HUES64 (cell line): ENCODE measurements around the gene ATRIP.

ENCODE experiments used
- H3K27ac ChIP-seq: 2 replicates; pipeline ENCODE4 v1.7.0; 2013; ENCODE audit warnings: low read depth, low read length, inconsistent platforms
- H3K27me3 ChIP-seq: 2 replicates; pipeline ENCODE4 v1.6.1; 2013; ENCODE audit warnings: mild to moderate bottlenecking, low read length; ENCODE audit not compliant: insufficient read depth
- H3K36me3 ChIP-seq: 2 replicates; pipeline ENCODE4 v1.6.1; 2013; ENCODE audit warnings: mild to moderate bottlenecking, low read length; ENCODE audit not compliant: insufficient read depth
- H3K4me1 ChIP-seq: 2 replicates; pipeline ENCODE4 v1.6.1; 2013; ENCODE audit warnings: mild to moderate bottlenecking, low read length, moderate library complexity; ENCODE audit not compliant: insufficient read depth
- H3K4me3 ChIP-seq: 2 replicates; pipeline ENCODE4 v1.5.1; 2013; ENCODE audit warnings: mild to moderate bottlenecking, low read length, moderate library complexity
- H3K9ac ChIP-seq: 2 replicates; pipeline ENCODE4 v1.6.1; 2013; ENCODE audit warnings: mild to moderate bottlenecking, low read depth, low read length
- H3K9me3 ChIP-seq: 2 replicates; pipeline ENCODE4 v1.6.1; 2013; ENCODE audit warnings: low read depth, low read length; ENCODE audit not compliant: insufficient read depth
- WGBS: fragments of 150-250, 120-280 bp; methylation state at CpG from one replicate; pipeline ENCODE4 v1.1.7; 2013; ENCODE audit warnings: missing lambda C conversion rate; 5-methylcytosine and 5-hydroxymethylcytosine counted together

The ATRIP gene

DNA sequence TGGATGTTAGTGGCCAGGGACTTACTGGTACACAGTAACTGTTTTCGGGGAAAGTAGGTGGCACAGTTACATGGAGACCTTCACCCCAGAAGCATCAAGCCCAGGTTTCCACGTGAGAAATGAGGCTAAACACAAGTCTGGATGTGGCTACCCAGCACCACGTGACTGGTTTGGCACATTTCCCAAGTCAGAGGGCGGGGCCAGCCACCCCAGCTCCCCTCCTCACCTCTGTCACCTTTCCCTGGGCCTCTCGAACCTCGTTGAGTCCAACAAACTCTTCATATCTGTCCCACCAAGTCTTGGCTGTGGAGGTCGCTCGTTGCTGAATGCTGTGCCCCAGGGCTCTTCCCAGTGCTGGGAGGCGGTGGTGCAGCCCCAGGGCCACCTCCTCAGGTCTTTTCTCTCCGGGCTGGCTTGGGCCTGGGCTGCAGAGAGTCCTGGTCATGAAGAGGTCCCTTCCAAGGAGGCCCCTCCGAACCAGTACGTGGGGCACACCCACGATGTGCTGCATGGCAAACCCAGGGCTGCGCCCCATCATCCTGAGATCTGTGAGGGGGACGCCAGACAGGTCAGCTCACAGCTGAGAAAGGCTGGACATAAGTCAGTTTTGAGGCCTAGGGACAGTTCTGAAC lies 11.8 kb upstream of the ATRIP start:
- WGBS = 92% methylated on average over 15 of the region's 15 CpGs
- no peak overlapping the region for H3K27ac ChIP-seq
- H3K9ac ChIP-seq = no peak overlapping the region
- H3K27me3 ChIP-seq = no peaks in the 10 kb centered on the region
- H3K36me3 ChIP-seq = peaks cover 31% of the 10 kb centered on the region
- no peak overlapping the region for H3K4me3 ChIP-seq
- no peaks in the 10 kb centered on the region for H3K9me3 ChIP-seq
- peaks cover 10% of the 10 kb centered on the region; the same call in 1 of the 2 replicates for H3K4me1 ChIP-seq

DNA sequence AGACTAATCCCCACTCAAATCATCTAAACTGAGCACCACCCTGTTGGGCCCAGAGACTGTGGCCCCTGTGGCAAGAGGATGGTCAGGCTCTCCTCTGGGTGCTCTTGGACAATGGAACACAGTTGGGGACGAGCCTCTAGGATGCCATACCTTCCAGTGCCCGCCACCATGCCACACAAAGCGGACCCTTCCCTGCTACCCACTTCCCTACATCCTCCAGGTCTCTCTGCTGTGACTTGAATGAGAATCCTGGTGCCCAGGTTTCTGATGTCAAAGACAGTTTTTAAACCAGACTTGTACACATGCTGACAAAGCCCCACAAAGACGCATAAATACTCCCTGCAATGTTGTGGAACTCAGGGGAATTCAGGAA lies 11.3 kb upstream of the ATRIP start:
- no peak overlapping the region for H3K27ac ChIP-seq
- H3K9me3 ChIP-seq = no peaks in the 10 kb centered on the region
- no peak overlapping the region for H3K4me3 ChIP-seq
- WGBS = 91% methylated on average over 4 of the region's 4 CpGs
- no peaks in the 10 kb centered on the region for H3K27me3 ChIP-seq
- H3K9ac ChIP-seq = no peak overlapping the region
- peaks cover 9% of the 10 kb centered on the region; the same call in 1 of the 2 replicates for H3K4me1 ChIP-seq
- peaks cover 31% of the 10 kb centered on the region for H3K36me3 ChIP-seq

DNA sequence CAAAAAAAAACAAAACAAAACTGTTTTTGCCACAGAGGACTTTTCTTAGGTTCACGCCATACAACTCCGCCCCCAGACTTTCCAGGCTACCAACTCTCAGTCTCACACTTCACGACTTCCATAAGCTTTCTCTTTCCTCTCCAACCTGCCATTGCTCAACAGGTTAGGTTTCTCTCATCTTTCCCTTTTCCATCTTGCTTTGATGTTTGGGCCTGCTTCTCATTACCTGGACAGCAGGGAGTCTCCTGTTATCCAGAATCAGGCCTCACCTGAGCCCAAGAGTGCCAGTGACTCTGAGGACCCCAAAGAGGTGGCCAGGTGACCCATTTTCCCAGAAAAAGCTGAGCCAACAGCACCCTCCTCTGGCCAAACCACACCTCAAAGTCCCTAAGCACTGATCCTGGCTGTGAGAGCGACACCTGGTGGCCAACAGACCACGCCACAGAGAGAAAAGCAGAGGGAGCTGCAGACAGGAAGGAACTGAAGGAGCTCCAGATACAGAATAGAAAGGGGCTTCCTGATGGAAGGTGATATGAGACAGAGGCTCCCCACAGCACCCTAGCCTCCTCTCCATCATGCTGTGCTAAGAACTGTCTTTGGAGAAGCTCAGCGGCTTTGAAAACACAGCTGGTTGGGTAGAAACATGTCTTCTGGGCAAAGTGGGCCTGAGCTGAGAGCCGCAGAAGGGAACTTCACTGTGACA lies 10.6 kb upstream of the ATRIP start:
- WGBS = 52% methylated on average over 7 of the region's 7 CpGs
- peaks cover 31% of the 10 kb centered on the region for H3K36me3 ChIP-seq
- H3K4me1 ChIP-seq = 0 out of 2 replicates have a peak, but pooled peaks cover 2% of the 10 kb centered on the region
- H3K9me3 ChIP-seq = no peaks in the 10 kb centered on the region
- no peak overlapping the region for H3K9ac ChIP-seq
- no peak overlapping the region for H3K4me3 ChIP-seq
- H3K27ac ChIP-seq = no peak overlapping the region
- H3K27me3 ChIP-seq = no peaks in the 10 kb centered on the region

DNA sequence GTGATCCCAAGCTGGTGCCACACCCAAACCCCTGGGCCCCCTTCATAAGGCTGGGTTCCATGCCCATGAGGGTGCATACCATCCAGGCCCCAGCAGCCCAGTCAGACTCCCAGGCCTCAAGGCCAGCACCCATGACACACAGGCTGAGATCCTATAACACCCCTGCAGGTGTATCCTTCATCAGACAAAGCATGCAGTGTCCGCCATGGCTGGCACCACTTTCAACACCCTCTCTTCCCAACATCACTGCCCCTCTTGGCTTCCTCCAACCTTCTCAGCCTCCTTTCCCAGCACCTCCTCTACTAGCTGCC lies 10.1 kb upstream of the ATRIP start:
- Histone ChIP-seq H3K4me1 (0 out of 2 replicates have a peak, but pooled peaks cover 2% of the 10 kb centered on the region), H3K9me3 (no peaks in the 10 kb centered on the region), H3K9ac (no peak overlapping the region), H3K27ac (no peak overlapping the region), H3K27me3 (no peaks in the 10 kb centered on the region), H3K4me3 (no peak overlapping the region), H3K36me3 (peaks cover 33% of the 10 kb centered on the region)
- 34% methylated on average over 1 of the region's 1 CpG for WGBS

DNA sequence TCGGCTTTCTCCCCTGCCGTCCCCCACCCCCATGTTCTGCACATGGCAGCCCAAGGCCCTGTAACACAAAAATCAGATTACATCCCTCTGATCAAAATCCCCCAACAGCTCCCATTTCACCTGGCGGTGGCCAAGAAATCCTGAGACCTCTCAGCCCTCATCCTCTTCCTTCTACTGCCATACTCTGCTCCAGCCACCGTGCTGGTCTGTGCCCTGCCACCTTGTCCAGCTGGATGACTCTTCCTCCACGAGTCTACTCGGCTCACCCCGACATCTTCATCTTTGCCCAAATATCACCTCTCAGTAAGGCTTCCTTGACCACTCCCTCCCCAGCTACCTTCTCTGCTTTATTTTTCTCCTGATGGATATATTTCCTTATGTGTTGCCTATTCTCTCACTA lies 9.7 kb upstream of the ATRIP start:
- H3K9me3 ChIP-seq = no peaks in the 10 kb centered on the region
- H3K4me3 ChIP-seq = no peak overlapping the region
- no peak overlapping the region for H3K9ac ChIP-seq
- H3K4me1 ChIP-seq = 0 out of 2 replicates have a peak, but pooled peaks cover 2% of the 10 kb centered on the region
- no peaks in the 10 kb centered on the region for H3K27me3 ChIP-seq
- 94% methylated on average over 7 of the region's 7 CpGs for WGBS
- H3K27ac ChIP-seq = no peak overlapping the region
- peaks cover 35% of the 10 kb centered on the region for H3K36me3 ChIP-seq

DNA sequence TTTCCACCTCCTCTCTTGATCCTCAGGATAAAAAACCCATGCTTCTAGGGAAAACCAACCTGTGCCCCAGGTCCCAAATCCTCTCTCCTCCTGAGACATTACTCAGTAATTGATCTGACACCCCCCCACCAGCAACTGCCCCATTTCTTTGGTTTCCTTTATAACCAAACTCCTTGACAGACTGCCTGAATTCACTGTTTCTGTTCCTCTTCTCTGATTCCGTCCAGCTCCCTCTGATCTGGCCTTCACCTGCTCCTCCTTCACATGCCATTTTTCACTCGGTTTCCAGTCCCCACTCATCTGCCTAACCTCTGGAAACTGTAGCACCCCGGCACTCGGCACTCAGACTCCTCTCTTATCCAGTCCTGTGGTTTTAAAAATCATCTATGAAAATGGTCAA lies 8.7 kb upstream of the ATRIP start:
- no peak overlapping the region for H3K27ac ChIP-seq
- no peak overlapping the region for H3K9ac ChIP-seq
- peaks cover 34% of the 10 kb centered on the region for H3K36me3 ChIP-seq
- H3K27me3 ChIP-seq = no peaks in the 10 kb centered on the region
- H3K4me1 ChIP-seq = 0 out of 2 replicates have a peak, but pooled peaks cover 2% of the 10 kb centered on the region
- 83% methylated on average over 4 of the region's 4 CpGs for WGBS
- no peaks in the 10 kb centered on the region for H3K9me3 ChIP-seq
- no peak overlapping the region for H3K4me3 ChIP-seq

DNA sequence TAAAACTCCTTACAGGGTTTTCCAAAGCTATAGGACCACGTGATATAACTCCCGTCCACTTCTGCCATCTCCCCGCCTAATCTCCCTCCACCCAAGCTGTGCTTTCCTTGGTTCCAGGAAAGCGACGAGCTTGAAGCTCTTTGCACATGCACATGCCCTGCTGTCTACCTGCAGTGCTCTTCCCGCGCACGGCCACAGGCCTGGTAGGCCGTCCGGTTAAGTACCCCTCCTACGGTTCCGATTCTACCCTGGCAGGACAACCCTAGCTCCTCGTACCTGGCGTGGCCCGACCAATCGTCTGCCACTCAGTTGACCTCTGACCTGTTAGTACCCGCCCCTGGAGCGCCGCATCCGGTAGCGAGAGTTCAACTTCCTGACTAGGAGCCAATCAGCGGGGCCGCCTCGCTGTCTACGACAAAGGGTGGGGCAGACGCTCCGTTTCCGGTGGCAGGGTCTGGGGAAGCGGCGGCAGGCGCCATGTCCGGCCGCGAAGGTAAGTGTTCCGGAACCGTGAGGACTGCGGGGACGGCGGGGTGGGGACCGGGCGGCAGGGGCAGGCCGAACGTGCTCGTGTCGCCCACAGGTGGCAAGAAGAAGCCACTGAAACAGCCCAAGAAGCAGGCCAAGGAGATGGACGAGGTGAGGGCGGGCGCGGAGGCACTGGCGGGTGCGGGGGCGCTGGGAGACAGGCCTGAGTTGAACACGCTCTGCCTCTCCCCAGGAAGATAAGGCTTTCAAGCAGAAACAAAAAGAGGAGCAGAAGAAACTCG lies 6.5 kb upstream of the ATRIP start, which contains the start of the genes CCDC51 and TMA7:
TSS of gene CCDC51 (minus strand) at position 300 of the 770 bp plus-strand sequence. CDS start 4,991 bp downstream, outside the sequence.
TSS of gene TMA7 (plus strand) at position 438 of the 770 bp plus-strand sequence. CDS start at position 478, 40 bp downstream.
- H3K4me3 ChIP-seq = peak within 1 kb of the TSS; percentile 90
- under 1% methylated on average over 54 of the region's 54 CpGs for WGBS
- H3K36me3 ChIP-seq = peaks cover 31% of the 10 kb centered on the region
- no peaks in the 10 kb centered on the region for H3K9me3 ChIP-seq
- peak within 1 kb of the TSS; percentile 77 for H3K27ac ChIP-seq
- 0 out of 2 replicates have a peak, but pooled peaks cover 2% of the 10 kb centered on the region for H3K4me1 ChIP-seq
- H3K9ac ChIP-seq = peak within 1 kb of the TSS; percentile 84
- H3K27me3 ChIP-seq = no peaks in the 10 kb centered on the region

DNA sequence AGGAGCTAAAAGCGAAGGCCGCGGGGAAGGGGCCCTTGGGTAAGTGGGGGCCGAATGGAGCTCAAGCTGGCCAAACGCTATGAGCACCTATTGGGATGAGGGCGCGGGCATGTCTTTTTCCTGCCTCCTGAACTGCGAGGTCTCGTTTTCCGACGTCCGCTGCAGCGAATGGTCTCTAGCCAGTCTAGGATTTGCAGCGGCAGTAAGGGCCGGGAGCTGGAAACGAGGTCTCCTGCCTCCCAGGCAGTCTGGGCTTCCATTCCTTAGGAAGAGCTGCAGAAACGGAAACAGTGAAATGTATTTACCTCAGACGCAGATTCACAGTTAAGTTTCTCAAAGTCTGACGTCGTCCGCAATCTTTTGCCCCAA lies 6.0 kb upstream of the ATRIP start:
- H3K27ac ChIP-seq = peak overlapping the region; percentile 77
- no peaks in the 10 kb centered on the region for H3K9me3 ChIP-seq
- WGBS = 2% methylated on average over 21 of the region's 21 CpGs
- no peaks in the 10 kb centered on the region for H3K27me3 ChIP-seq
- peaks cover 31% of the 10 kb centered on the region for H3K36me3 ChIP-seq
- peak overlapping the region; percentile 84 for H3K9ac ChIP-seq
- H3K4me1 ChIP-seq = peaks cover 2% of the 10 kb centered on the region; the same call in 1 of the 2 replicates
- peak overlapping the region; percentile 90 for H3K4me3 ChIP-seq

DNA sequence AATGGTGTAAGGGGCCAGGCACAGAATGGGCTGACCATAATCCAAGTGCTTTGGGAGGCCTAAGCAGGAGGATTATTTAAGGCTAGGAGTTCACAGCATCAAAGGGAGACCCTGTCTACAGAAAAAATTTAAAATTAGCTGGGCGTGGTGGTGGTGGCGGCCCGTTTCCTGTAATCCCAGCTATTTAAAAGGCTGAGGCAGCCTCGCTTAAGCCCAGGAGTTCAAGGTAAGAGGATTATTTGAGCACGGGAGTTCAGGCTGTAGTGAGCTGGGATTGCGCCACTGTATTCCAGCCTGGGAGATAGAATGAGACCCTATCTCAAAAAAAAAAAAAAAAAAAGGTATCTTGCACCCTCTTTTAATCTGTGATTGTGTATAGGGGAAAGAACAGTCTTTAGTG lies 4.6 kb upstream of the ATRIP start:
- peak overlapping the region; percentile 90 for H3K4me3 ChIP-seq

DNA sequence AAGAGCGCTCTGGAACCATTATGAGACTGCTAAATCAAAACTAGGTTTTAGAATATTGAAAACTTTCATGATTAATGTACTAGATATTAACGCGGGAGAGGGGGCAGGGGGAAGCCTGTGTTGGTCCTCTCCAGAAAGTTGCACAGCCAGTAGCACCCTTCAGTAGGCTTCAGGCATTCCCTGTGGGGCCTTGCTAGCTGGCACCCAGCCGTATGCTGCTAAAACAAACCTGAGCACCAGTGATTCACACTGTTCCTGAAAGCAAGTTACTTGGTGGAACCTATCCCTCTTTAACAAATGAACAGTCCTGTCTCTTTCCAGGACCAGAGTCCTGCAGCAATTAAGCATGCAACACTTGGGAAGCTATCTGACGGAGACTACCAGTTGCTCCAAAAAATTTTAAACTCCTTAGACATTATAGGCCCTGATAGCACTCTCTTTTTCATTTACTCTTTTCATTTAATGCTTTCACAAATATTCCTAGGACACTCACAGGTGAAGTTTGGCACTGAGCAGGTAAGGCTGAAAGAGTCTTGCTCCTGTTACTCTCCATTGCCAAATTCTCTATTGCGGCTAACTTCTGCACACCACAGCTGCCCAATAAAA lies 1.2 kb upstream of the ATRIP start:
- no peak overlapping the region for H3K27ac ChIP-seq
- peaks cover 38% of the 10 kb centered on the region for H3K36me3 ChIP-seq
- H3K9ac ChIP-seq = no peak overlapping the region
- H3K4me3 ChIP-seq = peak overlapping the region; percentile 95
- H3K4me1 ChIP-seq = peaks cover 9% of the 10 kb centered on the region; the same call in 1 of the 2 replicates
- WGBS = 81% methylated on average over 6 of the region's 6 CpGs
- H3K9me3 ChIP-seq = no peaks in the 10 kb centered on the region
- no peaks in the 10 kb centered on the region for H3K27me3 ChIP-seq

More for the DNA sequence above, 4.6 kb upstream of the ATRIP start:
- Histone ChIP-seq H3K27ac (no peak overlapping the region), H3K27me3 (no peaks in the 10 kb centered on the region), H3K4me1 (no peaks in the 10 kb centered on the region; the same call in 1 of the 2 replicates), H3K9me3 (no peaks in the 10 kb centered on the region), H3K9ac (0 out of 2 replicates have a peak overlapping the region, but pooled peaks have one; percentile 38), H3K36me3 (peaks cover 31% of the 10 kb centered on the region)
- 94% methylated on average over 6 of the region's 6 CpGs for whole genome bisulfite sequencing
